ENCODE data around the gene SASS6. TPM values are rescaled to one million over a fixed set of nuclear protein-coding genes. Genes with fewer than 3 reads are reported as not detected.

Gene SASS6
- total RNA-seq, 1 donor, result 5.2 TPM

- no peak overlapping the region for H3K4me3 ChIP-seq (ENCODE audit: low read depth, low read length)
- DNase-seq (ENCODE audit: low read depth), result no peak
- no peak for TF ChIP-seq CTCF (IDR thresholded peaks at IDR 0.05; ENCODE audit: insufficient read depth, low read depth, low read length)
These were observed 59.2 kb downstream of the SASS6 start for GRCh38 chr1:100073531-100073930.

GRCh38 chr1:100070201-100070939 is 62.4 kb downstream of the SASS6 start:
- TF ChIP-seq CTCF (IDR thresholded peaks at IDR 0.05; ENCODE audit: insufficient read depth, low read depth, low read length), result no peak
- no peak overlapping the region for H3K4me3 ChIP-seq (ENCODE audit: low read depth, low read length)
- no peak for DNase-seq (ENCODE audit: low read depth)

GRCh38 chr1:100065969-100066227 is 66.8 kb downstream of the SASS6 start:
- no peak overlapping the region for H3K4me3 ChIP-seq (ENCODE audit: low read depth, low read length)
- TF ChIP-seq CTCF (IDR thresholded peaks at IDR 0.05; ENCODE audit: insufficient read depth, low read depth, low read length), result no peak
- DNase-seq (ENCODE audit: low read depth), result no peak

GRCh38 chr1:100065183-100065968 is 67.4 kb downstream of the SASS6 start:
- TF ChIP-seq CTCF (IDR thresholded peaks at IDR 0.05; ENCODE audit: insufficient read depth, low read depth, low read length), result no peak
- H3K4me3 ChIP-seq (ENCODE audit: low read depth, low read length), result no peak overlapping the region
- peak; percentile 41 for DNase-seq (ENCODE audit: low read depth)

DNA sequence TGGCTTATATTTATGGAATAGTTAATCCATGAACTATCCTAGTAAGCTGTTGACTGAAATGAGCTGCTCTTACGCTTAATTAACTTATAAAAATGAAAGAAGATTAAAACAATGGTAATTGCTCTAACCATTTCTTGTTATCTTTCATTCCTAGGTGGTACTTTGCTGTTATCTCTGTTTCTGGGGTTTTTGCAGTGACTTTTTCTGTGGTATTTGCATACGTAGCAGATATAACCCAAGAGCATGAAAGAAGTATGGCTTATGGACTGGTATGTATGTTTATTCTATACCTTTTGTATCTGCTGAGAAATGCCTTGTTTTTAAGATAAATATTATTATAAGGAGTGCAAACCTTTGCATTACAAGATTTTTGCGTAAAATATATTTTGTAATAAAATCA is 71.0 kb downstream of the SASS6 start:
- DNase-seq (ENCODE audit: low read depth), result no peak
- TF ChIP-seq CTCF (IDR thresholded peaks at IDR 0.05; ENCODE audit: insufficient read depth, low read depth, low read length), result no peak
- no peak overlapping the region for H3K4me3 ChIP-seq (ENCODE audit: low read depth, low read length)

DNA sequence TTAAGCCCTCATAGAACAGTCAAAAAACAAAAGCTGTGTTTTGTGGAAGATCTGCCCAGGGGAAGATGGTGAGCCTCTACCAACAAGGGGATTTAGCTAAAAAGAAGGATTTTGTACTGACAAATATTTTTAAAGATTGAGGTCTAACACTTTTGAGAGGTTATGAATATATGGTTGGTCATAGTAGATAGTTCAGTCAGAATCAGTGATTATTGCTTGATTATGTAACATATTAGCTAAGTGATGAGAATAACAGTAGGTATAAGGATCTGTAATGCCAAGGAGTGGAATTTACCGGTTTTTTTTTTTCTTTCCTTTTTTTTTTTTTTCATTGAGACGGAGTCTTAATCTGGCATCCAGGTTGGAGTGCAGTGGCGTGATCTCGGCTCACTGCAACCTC is 79.0 kb downstream of the SASS6 start:
- TF ChIP-seq CTCF (IDR thresholded peaks at IDR 0.05; ENCODE audit: insufficient read depth, low read depth, low read length), result no peak
- H3K4me3 ChIP-seq (ENCODE audit: low read depth, low read length), result no peak overlapping the region
- DNase-seq (ENCODE audit: low read depth), result no peak
